ENCODE results near the gene CRYBB1. TPM values are rescaled to one million over a fixed set of nuclear protein-coding genes. Genes with fewer than 3 reads are reported as not detected.

Gene CRYBB1
- total RNA-seq, 4 donors from 2014 or later: 0.42 TPM; not detected in 3

GRCh38 chr22:26632422-26633155, 14.8 kb upstream of the CRYBB1 start:
- intact Hi-C loops (cut with DNase I; ENCODE audit: low total_unique reads): loop anchor here (10.0 kb wide), 1 partner anchor 258 kb away; no protein-coding TSS in a partner anchor
- DNase-seq (ENCODE audit: low spot score in 2 of 2): no peak
- WGBS, 2 donors: 59 to 73% methylated on average over 8 of the region's 8 CpGs
- TF ChIP-seq, protein P1, sequence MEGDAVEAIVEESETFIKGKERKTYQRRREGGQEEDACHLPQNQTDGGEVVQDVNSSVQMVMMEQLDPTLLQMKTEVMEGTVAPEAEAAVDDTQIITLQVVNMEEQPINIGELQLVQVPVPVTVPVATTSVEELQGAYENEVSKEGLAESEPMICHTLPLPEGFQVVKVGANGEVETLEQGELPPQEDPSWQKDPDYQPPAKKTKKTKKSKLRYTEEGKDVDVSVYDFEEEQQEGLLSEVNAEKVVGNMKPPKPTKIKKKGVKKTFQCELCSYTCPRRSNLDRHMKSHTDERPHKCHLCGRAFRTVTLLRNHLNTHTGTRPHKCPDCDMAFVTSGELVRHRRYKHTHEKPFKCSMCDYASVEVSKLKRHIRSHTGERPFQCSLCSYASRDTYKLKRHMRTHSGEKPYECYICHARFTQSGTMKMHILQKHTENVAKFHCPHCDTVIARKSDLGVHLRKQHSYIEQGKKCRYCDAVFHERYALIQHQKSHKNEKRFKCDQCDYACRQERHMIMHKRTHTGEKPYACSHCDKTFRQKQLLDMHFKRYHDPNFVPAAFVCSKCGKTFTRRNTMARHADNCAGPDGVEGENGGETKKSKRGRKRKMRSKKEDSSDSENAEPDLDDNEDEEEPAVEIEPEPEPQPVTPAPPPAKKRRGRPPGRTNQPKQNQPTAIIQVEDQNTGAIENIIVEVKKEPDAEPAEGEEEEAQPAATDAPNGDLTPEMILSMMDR (IDR thresholded peaks at IDR 0.05): no peak
- TF ChIP-seq POLR2A (IDR thresholded peaks at IDR 0.05): no peak
- H3K4me3 ChIP-seq (ENCODE audit: low read depth, poor library complexity, severe bottlenecking): no peak overlapping the region

DNA sequence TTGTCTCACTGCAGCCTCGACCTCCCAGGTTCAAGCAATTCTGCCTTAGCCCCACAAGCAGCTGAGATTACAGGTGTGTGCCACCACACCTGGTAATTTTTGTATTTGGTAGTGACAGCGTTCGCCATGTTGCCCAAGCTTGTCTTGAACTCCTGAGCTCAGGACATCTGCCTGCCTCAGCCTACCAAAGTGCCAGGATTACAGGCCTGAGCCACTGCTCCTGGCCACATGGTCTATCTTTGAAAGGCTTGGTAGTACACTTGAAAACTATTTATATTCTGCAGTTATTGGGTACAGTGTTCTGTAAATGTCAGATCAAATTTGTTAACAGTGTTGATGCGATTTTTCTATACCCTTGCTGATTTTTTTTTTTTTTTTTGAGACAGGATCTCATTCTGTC, 13.5 kb upstream of the CRYBB1 start:
- no peak for TF ChIP-seq POLR2A (IDR thresholded peaks at IDR 0.05)
- TF ChIP-seq, protein P1 (IDR thresholded peaks at IDR 0.05): no peak
- H3K4me3 ChIP-seq (ENCODE audit: low read depth, poor library complexity, severe bottlenecking): no peak overlapping the region
- intact Hi-C loops (cut with DNase I; ENCODE audit: low total_unique reads): loop anchor here (10.0 kb wide), 1 partner anchor 256 kb away; no protein-coding TSS in a partner anchor
- 93 to 95% methylated on average over 4 of the region's 4 CpGs for WGBS, 2 donors
- DNase-seq (ENCODE audit: low spot score in 2 of 2): no peak

GRCh38 chr22:26629988-26630761, 12.3 kb upstream of the CRYBB1 start:
- WGBS, 2 donors: 92 to 93% methylated on average over 18 of the region's 18 CpGs
- no peak overlapping the region for H3K4me3 ChIP-seq (ENCODE audit: low read depth, poor library complexity, severe bottlenecking)
- intact Hi-C loops (cut with DNase I; ENCODE audit: low total_unique reads): loop anchor here (10.0 kb wide), 1 partner anchor 255 kb away; no protein-coding TSS in a partner anchor
- TF ChIP-seq, protein P1 (IDR thresholded peaks at IDR 0.05): no peak
- TF ChIP-seq POLR2A (IDR thresholded peaks at IDR 0.05): no peak
- DNase-seq (ENCODE audit: low spot score in 2 of 2): no peak

- DNase-seq (ENCODE audit: low spot score in 2 of 2): no peak
- intact Hi-C loops (cut with DNase I; ENCODE audit: low total_unique reads): no loop called here
- 82 to 92% methylated on average over 12 of the region's 12 CpGs for WGBS, 2 donors
- no peak for TF ChIP-seq POLR2A (IDR thresholded peaks at IDR 0.05)
- TF ChIP-seq, protein P1 (IDR thresholded peaks at IDR 0.05): no peak
- H3K4me3 ChIP-seq (ENCODE audit: low read depth, poor library complexity, severe bottlenecking): no peak overlapping the region
These were observed 7.0 kb upstream of the CRYBB1 start for GRCh38 chr22:26624803-26625202.

DNA sequence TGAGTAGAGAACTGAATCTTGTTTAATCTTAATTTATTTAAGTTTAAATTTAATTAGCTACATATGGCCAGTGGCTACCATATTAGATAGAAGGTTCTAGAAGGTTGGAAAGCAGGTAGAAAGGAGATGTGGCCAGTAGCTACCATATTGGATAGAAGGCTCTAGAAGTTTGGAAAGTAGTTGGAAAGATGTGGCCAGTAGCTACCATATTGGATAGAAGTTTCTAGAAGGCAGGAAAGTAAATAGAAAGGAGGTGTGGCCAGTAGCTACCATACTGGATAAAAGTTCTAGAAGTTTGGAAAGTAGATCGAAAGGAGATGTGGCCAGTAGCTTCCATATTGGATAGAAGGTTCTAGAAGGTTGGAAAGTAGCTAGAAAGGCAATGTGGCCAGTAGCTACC, 6.2 kb upstream of the CRYBB1 start:
- H3K4me3 ChIP-seq (ENCODE audit: low read depth, poor library complexity, severe bottlenecking): no peak overlapping the region
- intact Hi-C loops (cut with DNase I; ENCODE audit: low total_unique reads): no loop called here
- no peak for DNase-seq (ENCODE audit: low spot score in 2 of 2)
- 94 to 100% methylated on average over 1 of the region's 1 CpG for WGBS, 2 donors
- TF ChIP-seq POLR2A (IDR thresholded peaks at IDR 0.05): no peak
- TF ChIP-seq, protein P1 (IDR thresholded peaks at IDR 0.05): no peak
